Measurements from ENCODE around the gene MMP14.

MMP14 gene

DNA sequence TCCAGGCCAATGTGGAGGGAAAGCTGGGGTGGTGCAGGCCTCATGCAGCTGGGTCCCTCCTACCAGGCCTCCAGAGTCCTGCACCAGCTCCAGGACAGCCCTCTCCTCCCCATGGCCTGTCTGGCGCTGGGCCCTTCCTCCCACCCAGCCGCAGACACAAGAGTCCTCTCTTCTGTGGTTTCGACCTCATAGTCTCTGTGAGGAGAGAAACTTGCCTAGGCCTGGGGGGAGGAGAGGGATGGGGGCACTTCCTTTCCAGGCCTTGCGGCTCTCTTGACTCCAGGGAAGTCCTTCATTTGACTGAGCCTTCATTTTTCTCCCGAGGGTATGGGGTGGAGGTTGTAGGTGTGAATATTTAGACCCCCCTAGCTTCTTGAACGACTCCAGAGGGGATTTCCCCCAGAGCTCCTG is 2.3 kb downstream of the MMP14 start:
- peak overlapping the region; percentile 84 for H4K91ac ChIP-seq (ENCODE audit: low read length)
- peak overlapping the region; percentile 90 for H3K27ac ChIP-seq (ENCODE audit: low read length, poor library complexity, severe bottlenecking)
- H3K36me3 ChIP-seq (ENCODE audit: control insufficient read depth in 1 of 2, insufficient read depth in 2 of 2, low read depth in 1 of 2, low read length in 2 of 2): peaks cover 54 to 70% of the 10 kb centered on the region in 2 experiments
- no peak overlapping the region for H3K14ac ChIP-seq (ENCODE audit: low read length in 2 of 2)
- H3K4ac ChIP-seq (ENCODE audit: low read depth in 1 of 2, low read length in 2 of 2): peak overlapping the region; percentile 33 to 94
- H3K4me1 ChIP-seq (ENCODE audit: control insufficient read depth, insufficient read depth, low read depth, low read length): peaks cover 20% of the 10 kb centered on the region
- no peak overlapping the region for H3K23ac ChIP-seq (ENCODE audit: low read length in 2 of 2)
- H3K18ac ChIP-seq (ENCODE audit: low read depth in 1 of 2, low read length in 2 of 2): peak overlapping the region; percentile 93 to 95
- H3K9me3 ChIP-seq (ENCODE audit: control insufficient read depth, low read length): no peaks in the 10 kb centered on the region
- H3K4me3 ChIP-seq (ENCODE audit: insufficient read depth in 1 of 2, low read depth in 1 of 2, low read length in 2 of 2): peak overlapping the region; percentile 89 to 96
- peak overlapping the region; percentile 82 for H3K4me2 ChIP-seq (ENCODE audit: low read length, poor library complexity, severe bottlenecking)
- H2BK5ac ChIP-seq (ENCODE audit: low read depth, low read length, poor library complexity, severe bottlenecking): peak overlapping the region; percentile 22
- H2AFZ ChIP-seq (ENCODE audit: low read depth, low read length): no peak overlapping the region
- WGBS: 7% methylated on average over 3 of the region's 6 CpGs
- H2BK12ac ChIP-seq (ENCODE audit: low read length in 2 of 2): no peak overlapping the region
- H2AK5ac ChIP-seq (ENCODE audit: low read length, severe bottlenecking): peak overlapping the region; percentile 57
- DNase-seq: peak; percentile 86
- peak overlapping the region; percentile 27 for H4K8ac ChIP-seq (ENCODE audit: low read length)
- no peaks in the 10 kb centered on the region for H3K27me3 ChIP-seq (ENCODE audit: control insufficient read depth in 1 of 2, insufficient read depth in 1 of 2, low read length in 2 of 2)
- H3K9ac ChIP-seq (ENCODE audit: low read length): peak overlapping the region; percentile 100
- H3K79me1 ChIP-seq (replicated peaks; ENCODE audit: low read length, poor library complexity, severe bottlenecking): peaks cover 14% of the 10 kb centered on the region
- no peak overlapping the region for H2BK15ac ChIP-seq (ENCODE audit: low read depth, poor library complexity, severe bottlenecking)
- peak overlapping the region; percentile 82 for H2BK120ac ChIP-seq (ENCODE audit: low read depth, low read length)

DNA sequence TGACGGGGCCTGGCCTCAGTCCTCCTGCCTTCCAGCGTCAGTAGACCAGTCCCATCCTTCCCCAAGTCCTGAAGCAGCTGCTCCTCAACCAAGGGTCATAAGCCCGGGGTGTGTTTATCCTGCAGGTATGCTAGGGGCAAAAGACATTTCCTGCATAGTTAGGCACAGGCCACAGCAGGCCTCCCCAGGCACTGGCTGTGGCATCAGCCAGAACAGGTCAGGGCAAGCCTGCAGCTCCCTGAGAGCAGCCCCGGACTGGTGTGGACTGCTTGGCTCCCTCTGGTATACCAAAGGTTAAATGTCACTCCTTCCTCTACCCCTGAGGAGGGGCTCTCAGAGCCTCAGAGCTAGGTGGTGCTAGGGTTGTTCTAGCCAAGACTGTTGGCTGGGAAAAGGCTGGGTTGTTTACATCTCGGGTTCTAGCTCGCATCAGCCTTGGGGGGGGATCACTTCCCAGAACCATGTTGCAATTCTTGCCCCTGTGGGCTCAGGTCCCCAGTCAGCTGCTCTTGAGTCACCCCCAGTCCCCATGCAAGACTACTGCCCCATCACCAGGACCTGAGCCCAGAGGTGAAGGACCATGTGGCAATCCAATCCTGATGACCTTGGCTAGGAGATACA is 2.9 kb downstream of the MMP14 start:
- Histone ChIP-seq H2BK120ac (ENCODE audit: low read depth, low read length) (peak overlapping the region; percentile 69), H3K14ac (ENCODE audit: low read length in 2 of 2) (peak overlapping the region in 1 of 2 experiments; percentile 69), H3K79me1 (replicated peaks; ENCODE audit: low read length, poor library complexity, severe bottlenecking) (peaks cover 12% of the 10 kb centered on the region), H3K27ac (ENCODE audit: low read length, poor library complexity, severe bottlenecking) (peak overlapping the region; percentile 90), H3K23ac (ENCODE audit: low read length in 2 of 2) (no peak overlapping the region), H2BK15ac (ENCODE audit: low read depth, poor library complexity, severe bottlenecking) (peak overlapping the region; percentile 50), H3K18ac (ENCODE audit: low read depth in 1 of 2, low read length in 2 of 2) (peak overlapping the region; percentile 79 to 82), H3K4ac (ENCODE audit: low read depth in 1 of 2, low read length in 2 of 2) (peak overlapping the region; percentile 33 to 94), H3K4me2 (ENCODE audit: low read length, poor library complexity, severe bottlenecking) (peak overlapping the region; percentile 82), H3K9ac (ENCODE audit: low read length) (peak overlapping the region; percentile 100), H2BK5ac (ENCODE audit: low read depth, low read length, poor library complexity, severe bottlenecking) (no peak overlapping the region), H2AFZ (ENCODE audit: low read depth, low read length) (no peak overlapping the region), H3K4me3 (ENCODE audit: insufficient read depth in 1 of 2, low read depth in 1 of 2, low read length in 2 of 2) (peak overlapping the region in 1 of 2 experiments; percentile 96), H4K91ac (ENCODE audit: low read length) (peak overlapping the region; percentile 55), H3K9me3 (ENCODE audit: control insufficient read depth, low read length) (no peaks in the 10 kb centered on the region), H4K8ac (ENCODE audit: low read length) (peak overlapping the region; percentile 45), H3K36me3 (ENCODE audit: control insufficient read depth in 1 of 2, insufficient read depth in 2 of 2, low read depth in 1 of 2, low read length in 2 of 2) (peaks cover 53 to 70% of the 10 kb centered on the region in 2 experiments), H2BK12ac (ENCODE audit: low read length in 2 of 2) (peak overlapping the region in 1 of 2 experiments; percentile 4), H2AK5ac (ENCODE audit: low read length, severe bottlenecking) (peak overlapping the region; percentile 57), H3K27me3 (ENCODE audit: control insufficient read depth in 1 of 2, insufficient read depth in 1 of 2, low read length in 2 of 2) (no peaks in the 10 kb centered on the region), H3K4me1 (ENCODE audit: control insufficient read depth, insufficient read depth, low read depth, low read length) (peaks cover 20% of the 10 kb centered on the region)
- 65% methylated on average over 6 of the region's 6 CpGs for WGBS
- peak; percentile 53 for DNase-seq

DNA sequence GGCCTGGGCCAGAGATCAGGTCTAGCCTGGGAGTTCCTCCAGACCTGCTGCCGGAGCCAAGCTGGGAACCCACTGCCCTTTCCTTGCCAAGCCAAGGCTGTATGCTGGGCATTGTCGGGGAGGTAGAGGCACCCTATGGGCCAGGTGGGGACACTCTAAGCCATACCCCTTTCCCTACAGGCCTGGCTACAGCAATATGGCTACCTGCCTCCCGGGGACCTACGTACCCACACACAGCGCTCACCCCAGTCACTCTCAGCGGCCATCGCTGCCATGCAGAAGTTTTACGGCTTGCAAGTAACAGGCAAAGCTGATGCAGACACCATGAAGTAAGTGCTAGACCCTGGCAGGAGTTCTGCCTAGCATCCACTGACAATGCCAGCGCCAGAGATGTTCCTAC is 4.9 kb downstream of the MMP14 start:
- H3K23ac ChIP-seq (ENCODE audit: low read length in 2 of 2): no peak overlapping the region
- no peaks in the 10 kb centered on the region for H3K9me3 ChIP-seq (ENCODE audit: control insufficient read depth, low read length)
- H3K36me3 ChIP-seq (ENCODE audit: control insufficient read depth in 1 of 2, insufficient read depth in 2 of 2, low read depth in 1 of 2, low read length in 2 of 2): peaks cover 64 to 77% of the 10 kb centered on the region in 2 experiments
- no peak overlapping the region for H3K27ac ChIP-seq (ENCODE audit: low read length, poor library complexity, severe bottlenecking)
- H2BK5ac ChIP-seq (ENCODE audit: low read depth, low read length, poor library complexity, severe bottlenecking): no peak overlapping the region
- peak overlapping the region; percentile 23 for H4K91ac ChIP-seq (ENCODE audit: low read length)
- H3K4me3 ChIP-seq (ENCODE audit: insufficient read depth in 1 of 2, low read depth in 1 of 2, low read length in 2 of 2): peak overlapping the region in 1 of 2 experiments; percentile 15
- H3K4me1 ChIP-seq (ENCODE audit: control insufficient read depth, insufficient read depth, low read depth, low read length): peaks cover 24% of the 10 kb centered on the region
- no peak overlapping the region for H3K14ac ChIP-seq (ENCODE audit: low read length in 2 of 2)
- peak overlapping the region; percentile 31 for H4K8ac ChIP-seq (ENCODE audit: low read length)
- H2BK120ac ChIP-seq (ENCODE audit: low read depth, low read length): no peak overlapping the region
- H3K27me3 ChIP-seq (ENCODE audit: control insufficient read depth in 1 of 2, insufficient read depth in 1 of 2, low read length in 2 of 2): no peaks in the 10 kb centered on the region
- DNase-seq: no peak
- H2BK12ac ChIP-seq (ENCODE audit: low read length in 2 of 2): no peak overlapping the region
- no peak overlapping the region for H3K4ac ChIP-seq (ENCODE audit: low read depth in 1 of 2, low read length in 2 of 2)
- peak overlapping the region; percentile 100 for H3K9ac ChIP-seq (ENCODE audit: low read length)
- peak overlapping the region in 1 of 2 experiments; percentile 31 for H3K18ac ChIP-seq (ENCODE audit: low read depth in 1 of 2, low read length in 2 of 2)
- H2AFZ ChIP-seq (ENCODE audit: low read depth, low read length): no peak overlapping the region
- WGBS: 97% methylated on average over 9 of the region's 9 CpGs
- no peak overlapping the region for H2BK15ac ChIP-seq (ENCODE audit: low read depth, poor library complexity, severe bottlenecking)
- no peak overlapping the region for H2AK5ac ChIP-seq (ENCODE audit: low read length, severe bottlenecking)
- H3K79me1 ChIP-seq (replicated peaks; ENCODE audit: low read length, poor library complexity, severe bottlenecking): peaks cover 21% of the 10 kb centered on the region
- no peak overlapping the region for H3K4me2 ChIP-seq (ENCODE audit: low read length, poor library complexity, severe bottlenecking)

DNA sequence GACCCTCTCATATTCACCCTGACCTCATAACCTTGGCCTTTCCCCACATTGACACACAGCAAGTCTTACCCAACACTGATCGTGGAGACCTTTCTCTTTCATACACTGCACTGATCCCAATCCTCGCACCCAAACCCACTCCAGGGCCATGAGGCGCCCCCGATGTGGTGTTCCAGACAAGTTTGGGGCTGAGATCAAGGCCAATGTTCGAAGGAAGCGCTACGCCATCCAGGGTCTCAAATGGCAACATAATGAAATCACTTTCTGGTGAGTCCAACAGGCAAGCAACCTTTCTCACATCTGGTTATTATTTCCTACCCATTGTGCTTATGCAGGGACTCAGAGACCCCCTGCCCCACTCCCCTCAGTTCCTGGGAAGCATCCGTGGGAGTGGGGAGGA is 5.4 kb downstream of the MMP14 start:
- peak overlapping the region; percentile 100 for H3K9ac ChIP-seq (ENCODE audit: low read length)
- H2AFZ ChIP-seq (ENCODE audit: low read depth, low read length): no peak overlapping the region
- no peaks in the 10 kb centered on the region for H3K9me3 ChIP-seq (ENCODE audit: control insufficient read depth, low read length)
- DNase-seq: no peak
- no peaks in the 10 kb centered on the region for H3K27me3 ChIP-seq (ENCODE audit: control insufficient read depth in 1 of 2, insufficient read depth in 1 of 2, low read length in 2 of 2)
- no peak overlapping the region for H4K8ac ChIP-seq (ENCODE audit: low read length)
- no peak overlapping the region for H3K23ac ChIP-seq (ENCODE audit: low read length in 2 of 2)
- over 99% methylated on average over 8 of the region's 8 CpGs for WGBS
- H2BK5ac ChIP-seq (ENCODE audit: low read depth, low read length, poor library complexity, severe bottlenecking): no peak overlapping the region
- H2AK5ac ChIP-seq (ENCODE audit: low read length, severe bottlenecking): no peak overlapping the region
- H3K4me1 ChIP-seq (ENCODE audit: control insufficient read depth, insufficient read depth, low read depth, low read length): peaks cover 29% of the 10 kb centered on the region
- no peak overlapping the region for H3K4me2 ChIP-seq (ENCODE audit: low read length, poor library complexity, severe bottlenecking)
- H3K18ac ChIP-seq (ENCODE audit: low read depth in 1 of 2, low read length in 2 of 2): no peak overlapping the region
- no peak overlapping the region for H4K91ac ChIP-seq (ENCODE audit: low read length)
- no peak overlapping the region for H3K4ac ChIP-seq (ENCODE audit: low read depth in 1 of 2, low read length in 2 of 2)
- peak overlapping the region in 1 of 2 experiments; percentile 15 for H3K4me3 ChIP-seq (ENCODE audit: insufficient read depth in 1 of 2, low read depth in 1 of 2, low read length in 2 of 2)
- no peak overlapping the region for H2BK12ac ChIP-seq (ENCODE audit: low read length in 2 of 2)
- no peak overlapping the region for H3K27ac ChIP-seq (ENCODE audit: low read length, poor library complexity, severe bottlenecking)
- no peak overlapping the region for H3K14ac ChIP-seq (ENCODE audit: low read length in 2 of 2)
- peaks cover 25% of the 10 kb centered on the region for H3K79me1 ChIP-seq (replicated peaks; ENCODE audit: low read length, poor library complexity, severe bottlenecking)
- H2BK120ac ChIP-seq (ENCODE audit: low read depth, low read length): no peak overlapping the region
- peaks cover 69 to 82% of the 10 kb centered on the region in 2 experiments for H3K36me3 ChIP-seq (ENCODE audit: control insufficient read depth in 1 of 2, insufficient read depth in 2 of 2, low read depth in 1 of 2, low read length in 2 of 2)
- no peak overlapping the region for H2BK15ac ChIP-seq (ENCODE audit: low read depth, poor library complexity, severe bottlenecking)
